Ishikawa (cell line): ENCODE measurements around the gene TTC39A.

Experiments
- CEBPB ChIP-seq: IDR thresholded peaks from 2 replicates; pipeline ENCODE4 v1.6.1; 2012
- CREB1 ChIP-seq: IDR thresholded peaks from 2 replicates; pipeline ENCODE4 v1.6.1; 2012; ENCODE audit warnings: low read depth
- EGR1 ChIP-seq: IDR thresholded peaks from 2 replicates; pipeline ENCODE4 v1.6.1; 2012
- EP300 ChIP-seq: IDR thresholded peaks from 2 replicates; pipeline ENCODE4 v1.6.1; 2012; ENCODE audit warnings: borderline replicate concordance
- FOXM1 ChIP-seq: IDR thresholded peaks from 2 replicates; pipeline ENCODE4 v1.6.1; 2012; ENCODE audit warnings: low read depth, borderline replicate concordance
- MAX ChIP-seq: IDR thresholded peaks from 2 replicates; pipeline ENCODE4 v1.6.1; 2012
- NFIC ChIP-seq: IDR thresholded peaks from 2 replicates; pipeline ENCODE4 v1.6.1; 2012
- RAD21 ChIP-seq: IDR thresholded peaks from 2 replicates; pipeline ENCODE4 v1.6.1; 2012; ENCODE audit warnings: low read depth
- REST ChIP-seq: IDR thresholded peaks from 2 replicates; pipeline ENCODE4 v1.6.1; 2012; ENCODE audit warnings: low read depth, mild to moderate bottlenecking
- TAF1 ChIP-seq: IDR thresholded peaks from 2 replicates; pipeline ENCODE4 v1.6.1; 2012; ENCODE audit warnings: low read depth, mild to moderate bottlenecking
- TCF12 ChIP-seq: IDR thresholded peaks from 2 replicates; pipeline ENCODE4 v1.6.1; 2012; ENCODE audit warnings: low read depth
- TEAD4 ChIP-seq: IDR thresholded peaks from 2 replicates; pipeline ENCODE4 v1.6.1; 2012
- USF1 ChIP-seq: IDR thresholded peaks from 2 replicates; pipeline ENCODE4 v1.6.1; 2012
- YY1 ChIP-seq: IDR thresholded peaks from 2 replicates; pipeline ENCODE4 v1.6.1; 2012; ENCODE audit warnings: low read depth
- ZBTB7A ChIP-seq: IDR thresholded peaks from 2 replicates; pipeline ENCODE4 v1.6.1; 2012; ENCODE audit warnings: low read depth

The TTC39A gene

GRCh38 chr1:51265618-51266017 is 64.7 kb downstream of the TTC39A start:
- TF ChIP-seq NFIC (no peak), YY1 (no peak), REST (no peak)

GRCh38 chr1:51264451-51264850 is 65.9 kb downstream of the TTC39A start:
- no peak for TF ChIP-seq USF1
- TF ChIP-seq FOXM1 = no peak
- no peak for TF ChIP-seq TAF1
- no peak for TF ChIP-seq RAD21
- no peak for TF ChIP-seq ZBTB7A
- no peak for TF ChIP-seq EP300
- no peak for TF ChIP-seq YY1
- no peak for TF ChIP-seq MAX
- no peak for TF ChIP-seq EGR1
- TF ChIP-seq CREB1 = no peak
- no peak for TF ChIP-seq TEAD4
- TF ChIP-seq NFIC = no peak

GRCh38 chr1:51263147-51263877 is 67.0 kb downstream of the TTC39A start:
- TF ChIP-seq EP300 (no peak), YY1 (no peak), RAD21 (no peak), REST (no peak), EGR1 (no peak), TCF12 (no peak)

- TF ChIP-seq EGR1 = peak; percentile 46; the same call in 1 of the 2 replicates
- TF ChIP-seq CREB1 = no peak
- no peak for TF ChIP-seq RAD21
These were observed 75.0 kb downstream of the TTC39A start for GRCh38 chr1:51255331-51255730.

- TF ChIP-seq NFIC = no peak
- no peak for TF ChIP-seq TEAD4
- no peak for TF ChIP-seq MAX
- no peak for TF ChIP-seq CREB1
- no peak for TF ChIP-seq FOXM1
- TF ChIP-seq EP300 = no peak
These were observed 76.7 kb downstream of the TTC39A start for GRCh38 chr1:51253691-51254090.

- TF ChIP-seq USF1 (no peak), EGR1 (no peak), CREB1 (no peak), NFIC (no peak), TCF12 (no peak), RAD21 (no peak), TEAD4 (no peak), YY1 (no peak), TAF1 (no peak), FOXM1 (no peak), ZBTB7A (no peak), CEBPB (no peak), REST (no peak), EP300 (no peak), MAX (no peak)
These were observed 78.0 kb downstream of the TTC39A start for GRCh38 chr1:51252366-51252765.
